IPS-18c (cell line): ENCODE data around the gene TWF2.

Experiments used
- H3K4me3 ChIP-seq: 2 replicates; pipeline ENCODE4 v1.7.0; 2013; ENCODE audit warnings: low read depth, mild to moderate bottlenecking, low read length, moderate library complexity; ENCODE audit not compliant: insufficient read depth
- H3K9me3 ChIP-seq: one replicate; pipeline ENCODE4 v1.6.1; 2013; ENCODE audit warnings: mild to moderate bottlenecking, low read length, moderate library complexity; ENCODE audit not compliant: control insufficient read depth, insufficient read depth

TWF2 gene

DNA sequence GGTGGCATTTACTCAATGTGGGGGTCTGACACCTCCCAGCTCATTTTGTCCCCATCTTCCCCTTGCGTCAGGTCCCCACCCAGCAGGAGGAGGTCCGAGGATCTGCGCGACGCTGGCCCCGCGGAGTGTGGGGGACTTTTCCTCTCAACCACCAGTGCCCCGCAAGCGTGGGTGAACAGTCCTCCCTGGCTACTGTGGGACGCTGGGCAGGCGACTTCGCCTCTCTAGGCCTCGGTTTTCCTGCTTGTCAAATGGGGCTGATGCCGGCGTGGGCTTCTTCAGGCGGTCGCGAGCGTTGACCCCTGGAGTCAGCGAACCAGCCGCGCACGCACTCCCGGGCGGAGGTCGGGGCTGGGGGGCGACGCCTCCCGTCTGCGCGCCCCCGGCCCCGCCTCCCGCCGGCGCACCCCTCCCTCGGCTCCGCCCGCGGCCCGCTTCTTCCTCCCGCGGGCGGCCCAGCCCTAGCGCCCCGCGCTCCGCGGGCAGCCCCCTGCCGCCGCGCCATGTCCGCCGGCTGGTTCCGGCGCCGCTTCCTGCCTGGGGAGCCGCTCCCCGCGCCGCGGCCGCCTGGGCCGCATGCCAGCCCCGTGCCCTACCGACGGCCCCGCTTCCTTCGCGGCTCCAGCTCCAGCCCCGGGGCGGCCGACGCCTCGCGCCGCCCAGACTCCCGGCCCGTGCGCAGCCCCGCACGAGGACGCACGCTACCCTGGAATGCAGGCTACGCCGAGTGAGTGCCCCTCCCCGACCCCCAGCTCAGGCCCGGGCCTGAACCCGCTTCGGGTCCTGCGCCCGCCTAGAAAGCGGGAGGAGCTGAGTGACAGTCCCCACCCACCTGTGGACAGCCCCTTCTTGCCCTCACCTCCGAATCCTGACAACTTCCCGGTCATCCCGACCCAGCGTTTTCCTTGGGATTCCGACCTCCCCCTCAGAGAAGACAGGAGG is 6.6 kb upstream of the TWF2 start, which contains the start of gene PPM1M:
Gene PPM1M, plus strand, starts transcription at position 438 of the 942 bp plus-strand sequence. Its CDS starts 66 bp downstream, at position 504.
- no peaks in the 10 kb centered on the region for H3K9me3 ChIP-seq
- peak within 1 kb of the TSS; percentile 58 for H3K4me3 ChIP-seq

GRCh38 chr3:52243791-52244628 is 5.1 kb upstream of the TWF2 start:
- Histone ChIP-seq H3K4me3 (no peak overlapping the region), H3K9me3 (no peaks in the 10 kb centered on the region)

- no peaks in the 10 kb centered on the region for H3K9me3 ChIP-seq
These were observed 3.1 kb upstream of the TWF2 start for GRCh38 chr3:52242039-52242438.

DNA sequence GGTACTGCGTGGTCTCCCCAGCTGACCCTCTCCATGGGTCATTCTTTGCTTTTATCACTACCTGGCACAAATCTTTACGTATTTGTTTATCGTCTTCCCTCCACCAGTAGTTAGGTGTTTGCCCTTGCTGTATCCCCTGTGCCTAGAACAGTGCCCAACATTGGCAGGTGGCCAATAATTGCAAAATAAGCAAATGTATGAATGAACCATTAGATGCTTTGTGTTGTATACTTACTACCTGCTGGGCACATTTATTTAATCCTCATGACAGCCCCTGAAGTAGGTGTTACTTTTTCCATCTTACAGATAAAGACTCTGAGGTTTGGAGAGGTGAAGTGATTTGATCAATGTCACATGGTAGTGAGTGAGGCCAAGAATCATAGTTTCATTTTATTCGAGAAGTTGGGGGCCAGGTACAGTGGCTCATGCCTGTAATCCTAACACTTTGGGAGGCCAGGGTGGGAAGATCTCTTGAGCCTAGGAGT is 2.0 kb upstream of the TWF2 start:
- no peak overlapping the region for H3K4me3 ChIP-seq

More at GRCh38 chr3:52242039-52242438, 3.1 kb upstream of the TWF2 start:
- no peak overlapping the region for H3K4me3 ChIP-seq

DNA sequence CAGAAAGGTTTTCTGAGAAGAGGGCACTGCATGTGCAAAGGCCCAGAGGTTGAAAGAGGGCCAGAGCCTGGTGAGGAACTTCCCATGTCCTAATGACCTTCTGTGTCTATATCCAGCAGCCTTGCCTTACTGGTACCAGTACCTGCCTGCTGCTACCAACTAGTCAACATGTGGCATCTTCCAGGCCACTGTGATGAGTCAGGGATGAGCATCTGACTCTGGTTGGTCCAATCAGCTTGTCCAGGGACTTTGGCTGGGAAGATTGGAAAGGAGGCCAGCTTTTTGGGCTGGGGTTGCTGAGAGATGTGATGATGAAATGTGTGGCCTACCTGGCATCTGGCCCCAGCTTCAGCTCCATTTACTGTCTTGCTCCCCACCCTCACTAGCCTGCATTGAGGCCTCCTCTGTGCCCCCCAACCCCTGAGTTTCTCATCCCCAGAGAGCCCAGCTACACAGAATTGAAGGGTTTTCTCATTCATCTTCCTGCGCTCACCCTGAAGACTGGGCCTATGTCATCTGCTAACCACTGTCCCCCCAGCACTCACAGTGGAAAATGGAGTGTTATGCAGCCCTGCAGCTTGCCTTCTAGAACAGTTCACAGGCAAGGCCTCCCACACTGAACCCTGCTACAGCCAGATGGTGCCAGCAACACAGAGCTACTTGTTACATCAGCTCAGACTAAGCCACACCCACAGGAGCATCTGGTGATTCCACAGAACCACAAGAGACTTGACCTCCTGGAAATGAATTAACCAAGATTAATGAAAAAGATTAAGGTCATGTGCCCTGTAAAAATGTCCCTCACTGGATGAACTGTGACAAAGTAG is 1.3 kb upstream of the TWF2 start:
- Histone ChIP-seq H3K9me3 (no peaks in the 10 kb centered on the region), H3K4me3 (peak overlapping the region; percentile 99)

More for the DNA sequence above, 2.0 kb upstream of the TWF2 start:
- no peaks in the 10 kb centered on the region for H3K9me3 ChIP-seq

DNA sequence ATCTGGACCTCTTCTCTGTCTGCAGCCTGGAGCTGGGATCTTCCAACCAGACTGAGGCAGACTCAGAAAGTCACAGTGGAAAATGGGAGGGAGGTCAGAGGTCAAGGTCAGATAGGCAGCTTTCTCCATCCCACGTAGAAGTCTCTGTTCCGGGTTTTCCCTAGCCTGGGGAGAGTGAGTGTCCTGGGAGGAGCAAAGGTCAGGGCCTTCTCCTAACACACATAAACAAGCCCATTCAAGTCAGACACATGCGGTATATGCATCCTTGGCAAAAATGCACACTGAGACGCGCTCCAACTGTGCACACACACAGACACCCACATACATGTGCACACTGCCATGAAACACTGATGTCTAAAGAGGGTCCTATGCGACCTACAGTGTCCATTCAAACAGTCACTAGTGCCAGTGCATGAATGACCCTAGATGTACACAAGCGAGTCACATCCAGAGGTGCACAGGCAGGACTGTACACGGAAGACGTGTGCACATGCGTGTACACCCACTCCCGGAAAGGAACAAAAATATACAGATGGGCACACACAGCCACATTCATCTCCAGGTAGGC is 681 bp downstream of the TWF2 start:
- H3K4me3 ChIP-seq: peak overlapping the region; percentile 99
- H3K9me3 ChIP-seq: no peaks in the 10 kb centered on the region

DNA sequence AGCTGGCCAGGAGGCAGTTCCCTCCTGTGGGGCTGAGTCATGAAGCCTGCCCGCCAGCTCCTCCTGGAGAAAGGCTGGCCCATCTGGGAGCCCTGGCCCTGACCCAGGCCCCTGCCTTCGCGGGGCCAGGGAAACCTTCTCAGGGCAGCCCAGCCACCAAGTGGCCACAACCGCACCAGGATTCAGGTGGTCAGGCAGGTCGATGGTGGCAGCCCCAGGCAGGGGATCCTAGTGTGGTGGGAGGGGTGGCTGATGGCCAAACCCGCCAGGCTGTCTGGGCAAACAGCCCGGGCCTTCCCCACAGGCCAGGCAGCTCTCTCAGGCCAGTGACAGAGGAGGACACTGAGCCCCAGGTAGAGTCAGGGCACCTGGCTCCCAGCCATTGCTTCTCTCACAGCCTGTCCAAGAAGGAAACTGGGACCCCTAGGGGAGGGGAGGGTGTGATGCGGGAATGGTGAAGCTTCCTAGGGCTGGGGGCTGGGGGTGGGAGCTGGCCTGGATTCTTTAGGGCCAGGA is 1.2 kb downstream of the TWF2 start:
- no peaks in the 10 kb centered on the region for H3K9me3 ChIP-seq
- peak overlapping the region; percentile 99 for H3K4me3 ChIP-seq

DNA sequence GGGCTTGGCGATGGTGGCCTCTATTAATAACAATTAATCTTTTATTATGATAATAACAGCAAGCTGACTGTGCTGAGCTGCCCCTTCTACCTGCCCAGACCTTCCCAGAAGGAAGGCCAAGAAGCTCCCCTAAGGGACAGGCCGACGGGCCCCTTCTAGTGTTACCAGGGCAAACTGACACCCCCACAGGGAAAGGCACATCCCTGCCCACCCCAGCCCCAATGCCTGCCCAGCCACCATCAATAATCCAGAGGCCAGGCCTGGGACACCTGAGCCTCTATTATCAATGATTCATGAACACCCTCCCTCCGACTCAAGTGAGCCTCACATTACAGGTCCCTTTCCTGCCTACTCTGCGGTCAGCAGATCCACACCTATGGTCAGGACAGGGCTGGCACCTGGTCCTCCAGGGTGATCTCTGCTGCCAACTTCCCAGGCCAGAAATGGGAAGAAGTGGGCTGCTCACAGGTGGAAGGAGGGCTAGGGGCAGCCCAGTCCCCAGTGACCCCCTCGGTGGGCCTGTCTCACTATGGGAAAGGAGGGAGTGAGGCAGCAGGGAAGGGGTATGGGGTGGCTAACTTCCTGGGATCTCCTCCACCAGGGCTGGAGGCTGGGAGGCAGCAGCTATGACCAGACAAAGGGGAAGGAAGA is 1.8 kb downstream of the TWF2 start:
- H3K4me3 ChIP-seq: peak overlapping the region; percentile 99; the same call in 1 of the 2 replicates

GRCh38 chr3:52236424-52236886 is 2.5 kb downstream of the TWF2 start:
- no peaks in the 10 kb centered on the region for H3K9me3 ChIP-seq
- H3K4me3 ChIP-seq: no peak overlapping the region

More for the DNA sequence above, 1.8 kb downstream of the TWF2 start:
- no peaks in the 10 kb centered on the region for H3K9me3 ChIP-seq

- Histone ChIP-seq H3K4me3 (no peak overlapping the region), H3K9me3 (no peaks in the 10 kb centered on the region)
These were observed 4.2 kb downstream of the TWF2 start for GRCh38 chr3:52234516-52235447.

DNA sequence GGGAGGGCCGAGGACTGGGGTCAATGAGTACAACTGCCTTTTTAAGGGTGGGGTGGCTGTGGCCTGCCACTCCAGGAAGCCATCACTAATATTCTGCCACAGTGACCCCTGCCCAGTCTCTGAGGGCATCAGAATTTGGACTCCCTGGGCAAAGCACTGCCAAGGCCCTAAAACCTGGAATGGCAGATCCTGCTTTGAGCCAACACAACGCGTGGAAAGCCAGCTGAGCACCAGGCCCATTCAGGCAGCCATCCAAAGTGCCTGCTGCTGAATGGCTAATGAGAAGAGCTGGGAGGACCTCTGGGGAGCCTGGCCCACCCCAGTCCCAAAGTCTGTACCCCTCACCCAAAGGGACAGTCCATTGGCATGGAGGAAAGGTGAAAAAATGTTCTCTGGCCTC is 5.0 kb downstream of the TWF2 start:
- no peak overlapping the region for H3K4me3 ChIP-seq
- no peaks in the 10 kb centered on the region for H3K9me3 ChIP-seq

GRCh38 chr3:52233108-52233591 is 5.8 kb downstream of the TWF2 start:
- no peaks in the 10 kb centered on the region for H3K9me3 ChIP-seq
- H3K4me3 ChIP-seq: no peak overlapping the region

GRCh38 chr3:52232279-52233107 is 6.5 kb downstream of the TWF2 start:
- no peak overlapping the region for H3K4me3 ChIP-seq
- no peaks in the 10 kb centered on the region for H3K9me3 ChIP-seq
